PFSK-1 (cell line): ENCODE measurements around the gene AOPEP.

Experiments used
- FOXP2 ChIP-seq: optimal IDR thresholded peaks from 2 replicates; pipeline ENCODE3; 2011; ENCODE audit warnings: borderline replicate concordance, control low read depth, inconsistent platforms; ENCODE audit not compliant: insufficient read depth; ENCODE audit errors: extremely low read length, extremely low read depth
- POLR2AphosphoS5 ChIP-seq: IDR thresholded peaks from 2 replicates; pipeline ENCODE4 v1.6.1; 2012; ENCODE audit warnings: low read depth, mild to moderate bottlenecking, control low read depth, low read length, moderate library complexity
- REST ChIP-seq, 2 experiments: IDR thresholded peaks; 2 replicates each; pipeline versions ENCODE4 v1.6.1 to v1.8.0; 2011 to 2012; ENCODE audit warnings: low read depth in 2 of 2, low read length in 2 of 2, control low read depth in 1 of 2, inconsistent platforms in 1 of 2, mild to moderate bottlenecking in 1 of 2, moderate library complexity in 1 of 2; ENCODE audit not compliant: insufficient read depth in 1 of 2
- SIN3A ChIP-seq: IDR thresholded peaks from 2 replicates; pipeline ENCODE4 v1.6.1; 2012; ENCODE audit warnings: mild to moderate bottlenecking, low read length, moderate library complexity, borderline replicate concordance; ENCODE audit not compliant: insufficient read depth
- TAF1 ChIP-seq: IDR thresholded peaks from 2 replicates; pipeline ENCODE4 v1.6.1; 2012; ENCODE audit warnings: low read length, control low read depth, borderline replicate concordance; ENCODE audit not compliant: insufficient read depth

GRCh38 chr9:95131023-95131943 lies 404.8 kb downstream of the AOPEP start:
- TF ChIP-seq POLR2AphosphoS5, result no peak
- TF ChIP-seq SIN3A, result no peak
- no peak for TF ChIP-seq TAF1
- no peak for TF ChIP-seq REST (IDR thresholded peaks at IDR 0.05; ENCODE audit: insufficient read depth in 1 of 2, low read depth in 2 of 2, low read length in 2 of 2)
- TF ChIP-seq FOXP2, result no peak
